Stomach smooth muscle (tissue), 2 donors: ENCODE results near the gene THPO.
A peak's percentile ranks its signal among the peaks of the same experiment; 100 is the strongest.

Source experiments
- H3K27ac ChIP-seq: one replicate; pipeline ENCODE4 v1.7.0; 2013; ENCODE audit warnings: mild to moderate bottlenecking, low read length, inconsistent platforms
- H3K27me3 ChIP-seq, 2 donors: one replicate each; pipeline ENCODE4 v1.7.0; 2013; ENCODE audit warnings: low read length in 2 of 2; ENCODE audit not compliant: insufficient read depth in 2 of 2, control insufficient read depth in 1 of 2
- H3K36me3 ChIP-seq, 2 donors: one replicate each; pipeline ENCODE4 v1.7.0; 2013; ENCODE audit warnings: low read length in 2 of 2; ENCODE audit not compliant: control insufficient read depth in 2 of 2, insufficient read depth in 2 of 2
- H3K4me1 ChIP-seq: one replicate; pipeline ENCODE4 v1.7.0; 2013; ENCODE audit warnings: low read length; ENCODE audit not compliant: control insufficient read depth, insufficient read depth
- H3K4me3 ChIP-seq, 2 donors: one replicate each; pipeline ENCODE4 v1.7.0; 2013; ENCODE audit warnings: low read length in 2 of 2
- H3K9ac ChIP-seq, 2 donors: one replicate each; pipeline ENCODE4 v1.7.0; 2013; ENCODE audit warnings: low read length in 2 of 2, mild to moderate bottlenecking in 1 of 2
- H3K9me3 ChIP-seq, 2 donors: one replicate each; pipeline ENCODE4 v1.7.0; 2013; ENCODE audit warnings: low read length in 2 of 2; ENCODE audit not compliant: control insufficient read depth in 2 of 2
- donor health status: healthy.
- donor health status: Pancreatic carcinoma.

THPO gene

DNA sequence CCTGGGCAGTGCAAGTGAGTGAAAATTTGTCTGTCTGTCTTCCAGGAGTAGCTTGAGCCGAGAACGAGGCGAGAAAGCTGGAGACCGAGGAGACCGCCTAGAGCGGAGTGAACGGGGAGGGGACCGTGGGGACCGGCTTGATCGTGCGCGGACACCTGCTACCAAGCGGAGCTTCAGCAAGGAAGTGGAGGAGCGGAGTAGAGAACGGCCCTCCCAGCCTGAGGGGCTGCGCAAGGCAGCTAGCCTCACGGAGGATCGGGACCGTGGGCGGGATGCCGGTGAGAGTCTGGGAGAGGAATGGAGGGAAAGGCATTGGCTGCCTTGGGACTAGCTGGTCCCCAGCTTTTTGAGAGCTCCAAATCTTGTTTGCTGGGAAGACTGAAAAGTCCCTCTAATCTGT is 50.8 kb downstream of the THPO start:
- H3K27me3 ChIP-seq: no peaks in the 10 kb centered on the region
- peaks cover 5% of the 10 kb centered on the region for H3K4me1 ChIP-seq
- peak overlapping the region; percentile 11 for H3K27ac ChIP-seq
- H3K4me3 ChIP-seq: no peak overlapping the region
- H3K36me3 ChIP-seq: peaks cover 92 to 94% of the 10 kb centered on the region in 2 donors
- H3K9me3 ChIP-seq: no peaks in the 10 kb centered on the region
- no peak overlapping the region for H3K9ac ChIP-seq

DNA sequence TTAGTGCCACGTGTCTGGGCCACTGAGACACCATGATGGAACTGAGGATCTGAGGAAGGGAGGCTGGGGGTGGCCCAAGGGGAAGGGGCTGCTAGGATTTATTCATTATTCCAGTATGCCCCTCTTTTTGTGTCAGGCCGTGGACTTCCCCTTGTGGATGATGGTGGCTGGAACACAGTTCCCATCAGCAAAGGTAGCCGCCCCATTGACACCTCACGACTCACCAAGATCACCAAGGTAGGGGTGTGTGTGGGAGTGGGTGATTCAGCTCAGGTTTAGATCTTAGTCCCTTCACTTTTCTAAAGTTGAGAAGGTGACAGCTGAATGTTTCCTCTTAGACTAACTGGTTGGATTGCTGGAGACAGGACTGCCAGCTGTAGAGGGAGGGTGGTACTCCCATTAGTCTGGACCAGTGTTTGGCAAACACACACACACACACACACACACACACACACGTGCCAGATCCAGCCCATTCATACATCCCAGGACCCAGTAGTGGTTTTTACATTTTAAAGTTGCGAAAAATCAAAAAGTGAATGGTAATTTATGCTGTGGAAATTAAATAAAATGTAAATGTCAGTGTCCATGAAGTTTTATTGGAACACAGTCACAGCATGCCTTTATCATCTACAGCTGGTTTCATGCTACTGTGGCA is 52.2 kb downstream of the THPO start:
- Histone ChIP-seq H3K4me1 (peaks cover 11% of the 10 kb centered on the region), H3K36me3 (peaks cover 91 to 94% of the 10 kb centered on the region in 2 donors), H3K9me3 (no peaks in the 10 kb centered on the region), H3K9ac (no peak overlapping the region), H3K4me3 (no peak overlapping the region), H3K27ac (no peak overlapping the region), H3K27me3 (no peaks in the 10 kb centered on the region)

DNA sequence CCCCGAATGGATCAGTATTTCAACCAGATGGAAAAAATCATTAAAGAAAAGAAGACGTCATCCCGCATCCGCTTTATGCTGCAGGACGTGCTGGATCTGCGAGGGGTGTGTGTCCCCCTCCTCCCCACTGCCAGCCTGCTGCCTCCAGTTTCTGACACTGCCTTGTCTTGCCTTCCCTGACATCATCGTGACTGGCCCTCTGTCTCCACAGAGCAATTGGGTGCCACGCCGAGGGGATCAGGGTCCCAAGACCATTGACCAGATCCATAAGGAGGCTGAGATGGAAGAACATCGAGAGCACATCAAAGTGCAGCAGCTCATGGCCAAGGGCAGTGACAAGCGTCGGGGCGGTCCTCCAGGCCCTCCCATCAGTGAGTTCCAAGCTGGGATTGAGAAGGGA is 52.7 kb downstream of the THPO start:
- H3K9me3 ChIP-seq: no peaks in the 10 kb centered on the region
- peaks cover 93 to 97% of the 10 kb centered on the region in 2 donors for H3K36me3 ChIP-seq
- H3K27ac ChIP-seq: no peak overlapping the region
- H3K27me3 ChIP-seq: no peaks in the 10 kb centered on the region
- peaks cover 17% of the 10 kb centered on the region for H3K4me1 ChIP-seq
- no peak overlapping the region for H3K9ac ChIP-seq
- no peak overlapping the region for H3K4me3 ChIP-seq

DNA sequence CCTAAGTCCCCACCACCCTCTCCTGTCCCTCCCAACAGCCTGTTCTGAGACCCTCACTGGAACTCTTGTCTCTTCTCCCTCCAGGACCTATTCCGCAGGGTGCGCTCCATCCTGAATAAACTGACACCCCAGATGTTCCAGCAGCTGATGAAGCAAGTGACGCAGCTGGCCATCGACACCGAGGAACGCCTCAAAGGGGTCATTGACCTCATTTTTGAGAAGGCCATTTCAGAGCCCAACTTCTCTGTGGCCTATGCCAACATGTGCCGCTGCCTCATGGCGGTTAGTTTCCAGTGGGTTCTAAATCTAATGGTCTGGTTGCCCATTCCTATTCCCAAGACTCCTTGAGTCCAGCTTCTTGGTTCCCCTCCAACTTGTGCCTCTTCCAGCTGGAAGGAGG is 54.3 kb downstream of the THPO start:
- no peaks in the 10 kb centered on the region for H3K27me3 ChIP-seq
- H3K9ac ChIP-seq: no peak overlapping the region
- no peak overlapping the region for H3K4me3 ChIP-seq
- peaks cover 79 to 83% of the 10 kb centered on the region in 2 donors for H3K36me3 ChIP-seq
- H3K4me1 ChIP-seq: peaks cover 31% of the 10 kb centered on the region
- no peaks in the 10 kb centered on the region for H3K9me3 ChIP-seq
- no peak overlapping the region for H3K27ac ChIP-seq

DNA sequence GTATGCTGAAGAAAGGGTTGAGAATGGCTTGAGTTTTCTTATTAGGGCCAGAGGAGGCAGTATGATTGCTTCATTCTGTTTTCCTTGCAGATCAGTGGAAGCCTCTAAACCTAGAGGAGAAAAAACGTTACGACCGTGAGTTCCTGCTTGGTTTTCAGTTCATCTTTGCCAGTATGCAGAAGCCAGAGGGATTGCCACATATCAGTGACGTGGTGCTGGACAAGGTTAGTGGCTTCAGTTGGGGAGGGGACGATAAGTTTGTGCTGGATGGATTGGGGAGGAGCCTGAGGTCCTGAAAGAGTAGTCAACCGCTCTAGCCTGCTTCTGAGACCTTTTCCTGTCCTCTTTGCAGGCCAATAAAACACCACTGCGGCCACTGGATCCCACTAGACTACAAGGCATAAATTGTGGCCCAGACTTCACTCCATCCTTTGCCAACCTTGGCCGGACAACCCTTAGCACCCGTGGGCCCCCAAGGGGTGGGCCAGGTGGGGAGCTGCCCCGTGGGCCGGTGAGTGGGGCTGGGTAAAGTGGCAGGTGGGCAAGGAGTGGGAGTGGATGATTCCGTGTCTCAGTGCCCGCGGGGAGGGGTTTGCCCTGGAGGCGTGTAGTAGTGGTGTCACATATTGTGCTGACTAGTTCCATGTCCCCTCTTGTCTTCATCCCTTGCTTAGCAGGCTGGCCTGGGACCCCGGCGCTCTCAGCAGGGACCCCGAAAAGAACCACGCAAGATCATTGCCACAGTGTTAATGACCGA is 55.1 kb downstream of the THPO start:
- no peak overlapping the region for H3K27ac ChIP-seq
- peaks cover 31% of the 10 kb centered on the region for H3K4me1 ChIP-seq
- H3K27me3 ChIP-seq: no peaks in the 10 kb centered on the region
- no peak overlapping the region for H3K9ac ChIP-seq
- no peak overlapping the region for H3K4me3 ChIP-seq
- peaks cover 73 to 76% of the 10 kb centered on the region in 2 donors for H3K36me3 ChIP-seq
- H3K9me3 ChIP-seq: no peaks in the 10 kb centered on the region
